Breast epithelium (tissue), 3 donors: ENCODE results near the gene ASPG.

ENCODE experiments used
- POLR2A ChIP-seq: fragments of 450-650 bp; IDR thresholded peaks from one replicate; pipeline ENCODE4 v1.6.1; 2016; ENCODE audit warnings: antibody characterized with exemption, mild to moderate bottlenecking, moderate library complexity
- POLR2AphosphoS5 ChIP-seq, 3 donors: sonication (generic); formaldehyde crosslinking; IDR thresholded peaks; one replicate each; pipeline ENCODE4 v1.6.1; 2017; ENCODE audit warnings: antibody characterized with exemption in 3 of 3
- TF ChIP-seq, protein P1 (sequence below), 3 donors: fragments of 450-650 bp; IDR thresholded peaks; one replicate each; pipeline ENCODE4 v1.5.1; 2016 to 2017; ENCODE audit warnings: antibody characterized with exemption in 3 of 3, mild to moderate bottlenecking in 3 of 3, moderate library complexity in 3 of 3

GRCh38 chr14:104049576-104050240 is 35.8 kb upstream of the ASPG start:
- TF ChIP-seq, protein P1, sequence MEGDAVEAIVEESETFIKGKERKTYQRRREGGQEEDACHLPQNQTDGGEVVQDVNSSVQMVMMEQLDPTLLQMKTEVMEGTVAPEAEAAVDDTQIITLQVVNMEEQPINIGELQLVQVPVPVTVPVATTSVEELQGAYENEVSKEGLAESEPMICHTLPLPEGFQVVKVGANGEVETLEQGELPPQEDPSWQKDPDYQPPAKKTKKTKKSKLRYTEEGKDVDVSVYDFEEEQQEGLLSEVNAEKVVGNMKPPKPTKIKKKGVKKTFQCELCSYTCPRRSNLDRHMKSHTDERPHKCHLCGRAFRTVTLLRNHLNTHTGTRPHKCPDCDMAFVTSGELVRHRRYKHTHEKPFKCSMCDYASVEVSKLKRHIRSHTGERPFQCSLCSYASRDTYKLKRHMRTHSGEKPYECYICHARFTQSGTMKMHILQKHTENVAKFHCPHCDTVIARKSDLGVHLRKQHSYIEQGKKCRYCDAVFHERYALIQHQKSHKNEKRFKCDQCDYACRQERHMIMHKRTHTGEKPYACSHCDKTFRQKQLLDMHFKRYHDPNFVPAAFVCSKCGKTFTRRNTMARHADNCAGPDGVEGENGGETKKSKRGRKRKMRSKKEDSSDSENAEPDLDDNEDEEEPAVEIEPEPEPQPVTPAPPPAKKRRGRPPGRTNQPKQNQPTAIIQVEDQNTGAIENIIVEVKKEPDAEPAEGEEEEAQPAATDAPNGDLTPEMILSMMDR (IDR thresholded peaks at IDR 0.05), result no peak
- TF ChIP-seq POLR2AphosphoS5 (IDR thresholded peaks at IDR 0.05) (no peak), POLR2A (no peak)
